HepG2 (cell line): ENCODE results near the gene CYBRD1. TPM values are rescaled to one million over a fixed set of nuclear protein-coding genes. Genes with fewer than 3 reads are reported as not detected.

Source experiments
- ATAC-seq: fragments of 200-7000 bp; cut with Tn5 transposase; 3 replicates; pipeline ENCODE4 v1.9.1; 2020; ENCODE audit warnings: mild to moderate bottlenecking, moderate library complexity
- BruUV-seq: library from RNA; stranded (reverse); fragments of 400-500 nt; replicated peaks from 2 replicates; lab custom pipeline; 2021; lab: Mats Ljungman, UMichigan
- CTCF ChIA-PET: fragments of 300-600 bp; formaldehyde crosslinking; extraction: SDS; loops from one replicate; lab custom pipeline; 2021; ENCODE audit warnings: low total read pairs, inconsistent platforms, low intra/inter-chr PET ratio; lab: Yijun Ruan, JAX
- POLR2A ChIA-PET: fragments of 350-600 bp; sonication (Branson Sonifier 250); formaldehyde crosslinking; loops from one replicate; lab custom pipeline; 2020; ENCODE audit warnings: antibody characterized with exemption, inconsistent platforms; lab: Yijun Ruan, JAX
- DNase-seq: peaks from one replicate; pipeline ENCODE4 v3.0.0-alpha.2; 2015; ENCODE audit warnings: low spot score
- FAIRE-seq: peaks from 3 replicates; lab custom pipeline; 2011; peaks lifted over from hg19 to GRCh38; lab: Jason Lieb, UNC
- H2AFZ ChIP-seq: one replicate; pipeline ENCODE4 v1.6.1; 2011; ENCODE audit warnings: low read length, inconsistent platforms
- H3K27ac ChIP-seq: fragments of 300-600 bp; 3 replicates; pipeline ENCODE4 v1.8.0; 2011; ENCODE audit warnings: mixed run types, mild to moderate bottlenecking, mixed read lengths, low read length, inconsistent platforms; ENCODE audit not compliant: insufficient read depth; ENCODE audit errors: extremely low read length
- H3K27me3 ChIP-seq, 2 experiments: fragments of 200-600 bp in 1 of 2; 2 replicates in 1 of 2; 3 replicates in 1 of 2; pipeline versions ENCODE4 v1.6.0 to v1.8.0; 2011; ENCODE audit warnings: low read length in 2 of 2, mild to moderate bottlenecking in 2 of 2, moderate library complexity in 2 of 2, inconsistent platforms in 1 of 2; ENCODE audit not compliant: insufficient read depth in 2 of 2, control insufficient read depth in 1 of 2
- H3K36me3 ChIP-seq, 2 experiments: fragments of 200-600 bp in 1 of 2; replicated peaks in 1 of 2; 2 replicates in 1 of 2; 3 replicates in 1 of 2; pipeline versions ENCODE4 v1.5.1 to v1.8.0; 2011; ENCODE audit warnings: low read length in 2 of 2, inconsistent platforms in 1 of 2; ENCODE audit not compliant: insufficient read depth in 2 of 2, control insufficient read depth in 1 of 2
- H3K4me1 ChIP-seq: 2 replicates; pipeline ENCODE4 v1.5.1; 2012; ENCODE audit warnings: low read length, inconsistent platforms; ENCODE audit not compliant: insufficient read depth
- H3K4me2 ChIP-seq: 2 replicates; pipeline ENCODE4 v1.6.0; 2011; ENCODE audit warnings: low read depth, low read length, inconsistent platforms
- H3K4me3 ChIP-seq, 3 experiments: fragments of 200-600 bp in 1 of 3; sonication (generic), shearing (Covaris generic) in 1 of 3; replicated peaks in 1 of 3; 2 replicates each; pipeline ENCODE4 v1.5.1; 2011 to 2016; ENCODE audit warnings: low read length in 3 of 3, inconsistent platforms in 2 of 3, low read depth in 2 of 3, mild to moderate bottlenecking in 2 of 3, control low read depth in 1 of 3, mixed read lengths in 1 of 3; ENCODE audit not compliant: insufficient read depth in 1 of 3
- H3K79me2 ChIP-seq: one replicate; pipeline ENCODE4 v1.6.1; 2011; ENCODE audit warnings: low read length, inconsistent platforms; ENCODE audit not compliant: insufficient read depth
- H3K9ac ChIP-seq: 2 replicates; pipeline ENCODE4 v1.6.0; 2011; ENCODE audit warnings: mild to moderate bottlenecking, low read depth, low read length, inconsistent platforms; ENCODE audit not compliant: insufficient read depth
- H3K9me3 ChIP-seq: 2 replicates; pipeline ENCODE4 v1.5.1; 2012; ENCODE audit warnings: mild to moderate bottlenecking, low read length
- H4K20me1 ChIP-seq: 2 replicates; pipeline ENCODE4 v1.6.0; 2011; ENCODE audit warnings: inconsistent platforms, mild to moderate bottlenecking, low read length, moderate library complexity; ENCODE audit not compliant: insufficient read depth
- U2AF1 ChIP-seq: fragments of 200-400 bp; formaldehyde crosslinking; optimal IDR thresholded peaks from 2 replicates; pipeline ENCODE3; 2017; ENCODE audit warnings: mild to moderate bottlenecking, low read depth, low read length
- ZBTB40 ChIP-seq, 2 experiments: fragments of 450-650 bp in 1 of 2; sonication (generic) in 1 of 2; formaldehyde crosslinking in 1 of 2; IDR thresholded peaks; 2 replicates each; pipeline versions ENCODE4 v1.6.1 to v1.8.0; 2016 to 2022; ENCODE audit warnings: antibody characterized with exemption in 1 of 2, mild to moderate bottlenecking in 1 of 2, missing genetic modification reagents in 1 of 2
- WGBS: methylation state at CpG from one replicate; pipeline ENCODE4 v1.1.6; 2017; ENCODE audit warnings: low lambda C conversion rate; 5-methylcytosine and 5-hydroxymethylcytosine counted together
- in situ Hi-C: cut with HindIII; loops from 2 replicates; pipeline ENCODE4 v1.10.0; 2017; ENCODE audit warnings: low pct_unique_long_range_greater_than_20kb; ENCODE audit not compliant: extremely low pct_ligation_motif_present
- intact Hi-C: fragments of 100-400 bp; cut with micrococcal nuclease; formaldehyde crosslinking; loops from one replicate; pipeline ENCODE4 v1.10.0; 2022; ENCODE audit not compliant: unreplicated experiment
- polyA plus RNA-seq, 8 experiments: library from polyadenylated mRNA; depleted of rRNA in 3 of 8; stranded (reverse) in 7 of 8; unstranded in 1 of 8; fragments of >200 nt; fragmentation: Illumina TruSeq in 4 of 8; extraction: Trizol in 4 of 8; gene quantifications; 2 replicates each; pipeline versions ENCODE4 v1.2.1 to v1.2.3, GENCODE V29; 2011 to 2016; ENCODE audit warnings: low read depth in 4 of 8, missing spikeins in 1 of 8, mixed read lengths in 1 of 8; ENCODE audit not compliant: insufficient read depth in 1 of 8
- small RNA-seq, 3 experiments: library from RNA; depleted of rRNA; stranded (forward); fragments of <200 nt; gene quantifications; one replicate each; pipeline ENCODE3, GENCODE V24; 2012; ENCODE audit warnings: low read depth in 2 of 3, low replicate concordance in 1 of 3; ENCODE audit not compliant: insufficient read length in 3 of 3, insufficient read depth in 2 of 3
- total RNA-seq, 5 experiments: library from RNA; depleted of rRNA; stranded (reverse); fragments of >200 nt; fragmentation: Illumina TruSeq; extraction: Trizol; gene quantifications; 2 replicates each; pipeline ENCODE4 v1.2.3, GENCODE V29; 2016; ENCODE audit warnings: low read depth in 1 of 5

Gene CYBRD1
- total and polyA plus RNA-seq, 2 of the 13 experiments (the other 11 are each of a cell fraction or from before 2014, with no cell fraction given): 0.13 to 0.42 TPM

- TF ChIP-seq ZBTB40 (IDR thresholded peaks at IDR 0.05) (no peak), ZBTB40 (CRISPR knock-in tag; IDR thresholded peaks at IDR 0.05) (no peak)
These were observed 77.9 kb downstream of the CYBRD1 start (continued) for GRCh38 chr2:171600126-171600525.

GRCh38 chr2:171602352-171602751, 80.1 kb downstream of the CYBRD1 start:
- intact Hi-C loops: no loop called here
- CTCF ChIA-PET: no interaction called here

More at GRCh38 chr2:171602352-171602751, 80.1 kb downstream of the CYBRD1 start:
- WGBS: 20% methylated on average over 5 of the region's 5 CpGs
- Histone ChIP-seq H3K9me3 (no peaks in the 10 kb centered on the region), H3K4me3 (no peak overlapping the region), H3K4me2 (no peak overlapping the region), H2AFZ (no peak overlapping the region), H3K27me3 (peaks cover 3 to 20% of the 10 kb centered on the region in 2 experiments), H3K4me1 (no peaks in the 10 kb centered on the region), H3K79me2 (no peaks in the 10 kb centered on the region), H4K20me1 (no peaks in the 10 kb centered on the region), H3K9ac (no peak overlapping the region), H3K27ac (no peak overlapping the region), H3K36me3 (no peaks in the 10 kb centered on the region)
- ATAC-seq (no peak), DNase-seq (no peak), FAIRE-seq (no peak)
- POLR2A ChIA-PET: interaction anchor here (0.7 kb wide), 1 partner anchor 500 kb away, joined by 3 read pairs; the partner anchor contains the start of gene DLX2
- BruUV-seq: no TSS peak
- no peak for TF ChIP-seq U2AF1
- in situ Hi-C loops: no loop called here

Small RNAs within 50 kb of the gene (small RNA-seq; reads per million reads assigned to genes)
- gene AC007969.2 (0 reads per million in 3 experiments), gene RPL21P38 (0 reads per million in 3 experiments)

Other genes starting within 250 kb of the CYBRD1 start
- 68.2 and 89.8 TPM in 2 replicates for gene METTL8, start 88.5 kb upstream of the CYBRD1 start, total RNA-seq (2016; rRNA removed; fragmentation: Illumina TruSeq; extraction: Trizol)
- gene METTL8, start 88.5 kb upstream of the CYBRD1 start, polyA plus RNA-seq (2011; rRNA removed): 9.9 and 18.6 TPM in 2 replicates
- 30.0 and 35.3 TPM in 2 replicates for gene DCAF17, start 88.2 kb upstream of the CYBRD1 start, total RNA-seq (2016; rRNA removed; fragmentation: Illumina TruSeq; extraction: Trizol)
- 13.7 and 13.8 TPM in 2 replicates for gene DCAF17, start 88.2 kb upstream of the CYBRD1 start, polyA plus RNA-seq (2011; rRNA removed)
- 84.0 and 125 TPM in 2 replicates for gene DYNC1I2, start 165.0 kb downstream of the CYBRD1 start, total RNA-seq (2016; rRNA removed; fragmentation: Illumina TruSeq; extraction: Trizol)
- gene DYNC1I2, start 165.0 kb downstream of the CYBRD1 start, polyA plus RNA-seq (2011; rRNA removed): 77.9 and 99.8 TPM in 2 replicates